Uterus (tissue), 4 donors: Measurements from ENCODE around the gene ENPP3. TPM values are rescaled to one million over a fixed set of nuclear protein-coding genes. Genes with fewer than 3 reads are reported as not detected.

Experiments used
- DNase-seq, 2 donors: peaks; one replicate each; pipeline ENCODE4 v3.0.0-alpha.2; 2019 to 2020
- H3K27ac ChIP-seq, 2 donors: fragments of 200-600 bp; sonication (generic); 1 replicate in 1 of 2; 2 replicates in 1 of 2; pipeline ENCODE4 v1.5.1; 2016 to 2018
- H3K27me3 ChIP-seq, 2 donors: fragments of 200-600 bp; sonication (generic); one replicate each; pipeline ENCODE4 v1.5.1; 2018 to 2019; ENCODE audit warnings: control low read depth in 1 of 2
- H3K36me3 ChIP-seq, 2 donors: fragments of 200-600 bp; sonication (generic); one replicate each; pipeline ENCODE4 v1.5.1; 2019; ENCODE audit warnings: control low read depth in 1 of 2
- H3K4me1 ChIP-seq, 2 donors: fragments of 200-600 bp; sonication (generic); one replicate each; pipeline ENCODE4 v1.5.1; 2018 to 2019; ENCODE audit warnings: control low read depth in 1 of 2
- H3K4me3 ChIP-seq, 2 donors: fragments of 200-600 bp; sonication (generic); 1 replicate in 1 of 2; 2 replicates in 1 of 2; pipeline ENCODE4 v1.5.1; 2018 to 2019; ENCODE audit warnings: mild to moderate bottlenecking in 1 of 2
- H3K9me3 ChIP-seq, 2 donors: fragments of 200-600 bp; sonication (generic); one replicate each; pipeline ENCODE4 v1.5.1; 2019; ENCODE audit warnings: control low read depth in 1 of 2
- POLR2A ChIP-seq, 2 donors: fragments of 450-650 bp; IDR thresholded peaks; one replicate each; pipeline ENCODE4 v1.6.1; 2016; ENCODE audit warnings: antibody characterized with exemption in 2 of 2, mild to moderate bottlenecking in 1 of 2, moderate library complexity in 1 of 2
- intact Hi-C: fragments of 100-400 bp; cut with DNase I; formaldehyde crosslinking; loops from one replicate; pipeline ENCODE4 v1.15.1; 2023; ENCODE audit warnings: low total_unique reads
- total RNA-seq, 4 donors: library from RNA; depleted of rRNA in 3 of 4; stranded (reverse); fragments of >200 nt in 3 of 4; gene quantifications; one replicate each; pipeline versions ENCODE4 v1.1.0 to v1.2.4, GENCODE V29; 2014 to 2023
- TF ChIP-seq, protein P1 (sequence below), 4 experiments: fragments of 200-600 bp in 2 of 4; fragments of 450-650 bp in 2 of 4; sonication (generic) in 2 of 4; IDR thresholded peaks; one replicate each; pipeline ENCODE4 v1.5.1; 2016 to 2019; ENCODE audit warnings: antibody characterized with exemption in 4 of 4, mild to moderate bottlenecking in 2 of 4, moderate library complexity in 1 of 4
- donor health status: DM: yes; HTN: yes; CAD: no.

ENPP3 gene
- total RNA-seq, 4 donors from 2014 or later: 0.40 to 7.2 (median 4.2) TPM

DNA sequence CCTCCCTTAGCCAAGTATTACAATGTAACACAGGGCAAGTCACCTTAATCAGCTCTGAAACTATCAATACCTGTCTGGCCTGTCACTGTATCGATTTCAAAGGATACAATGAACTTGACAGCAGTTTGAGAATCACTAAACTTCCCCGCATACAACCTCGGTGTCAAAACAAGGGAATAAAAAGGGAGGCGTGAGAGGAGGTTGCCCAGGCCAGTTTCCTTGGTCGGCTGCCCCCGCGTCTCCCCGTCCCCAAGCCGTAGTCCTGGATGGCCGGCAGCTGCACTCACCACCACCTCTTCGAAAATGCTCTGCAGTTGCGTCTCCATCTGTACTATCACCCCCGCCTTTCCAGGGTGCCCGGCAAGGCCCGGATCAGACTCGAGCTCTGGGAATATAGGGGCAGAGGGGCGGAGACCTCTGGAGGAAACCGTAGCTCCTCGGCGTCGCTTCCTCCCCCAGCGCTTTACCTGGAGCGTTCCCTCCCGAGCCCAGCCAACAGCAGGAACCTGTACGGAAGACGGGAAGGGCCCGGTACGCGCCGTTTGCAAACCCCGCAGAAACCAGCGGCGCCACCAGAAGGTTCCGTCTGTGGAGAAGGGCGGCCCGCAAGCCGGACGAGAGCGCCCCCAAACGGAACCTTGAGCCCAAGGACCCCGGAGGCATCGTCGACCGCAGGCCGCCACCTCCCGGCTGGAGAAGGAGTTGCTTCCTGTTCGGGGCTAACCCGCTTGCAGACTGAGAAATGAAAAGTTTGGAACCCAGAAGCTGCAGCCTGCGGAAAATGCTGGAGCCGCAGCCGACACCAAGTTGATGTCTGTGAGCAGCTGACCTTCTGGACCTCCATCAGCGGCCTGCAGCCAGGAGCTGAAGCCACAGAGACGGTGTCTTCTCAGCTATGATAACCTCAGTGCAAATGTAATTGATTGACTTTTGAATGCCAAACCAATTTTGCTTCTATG lies 9.1 kb upstream of the ENPP3 start, which contains the start of gene MED23:
Gene MED23, minus strand, starts transcription at position 519 of the 959 bp plus-strand sequence. Its CDS starts 193 bp downstream, at position 326.
- Histone ChIP-seq H3K9me3 (no peaks in the 10 kb centered on the region), H3K27me3 (no peaks in the 10 kb centered on the region), H3K27ac (peak within 1 kb of the TSS; percentile 81 to 82), H3K4me3 (peak within 1 kb of the TSS; percentile 63 to 76), H3K4me1 (no peaks in the 10 kb centered on the region), H3K36me3 (no peaks in the 10 kb centered on the region)
- intact Hi-C loops: no loop called here
- peak; percentile 18 to 54 for TF ChIP-seq POLR2A (IDR thresholded peaks at IDR 0.05)
- TF ChIP-seq, protein P1, sequence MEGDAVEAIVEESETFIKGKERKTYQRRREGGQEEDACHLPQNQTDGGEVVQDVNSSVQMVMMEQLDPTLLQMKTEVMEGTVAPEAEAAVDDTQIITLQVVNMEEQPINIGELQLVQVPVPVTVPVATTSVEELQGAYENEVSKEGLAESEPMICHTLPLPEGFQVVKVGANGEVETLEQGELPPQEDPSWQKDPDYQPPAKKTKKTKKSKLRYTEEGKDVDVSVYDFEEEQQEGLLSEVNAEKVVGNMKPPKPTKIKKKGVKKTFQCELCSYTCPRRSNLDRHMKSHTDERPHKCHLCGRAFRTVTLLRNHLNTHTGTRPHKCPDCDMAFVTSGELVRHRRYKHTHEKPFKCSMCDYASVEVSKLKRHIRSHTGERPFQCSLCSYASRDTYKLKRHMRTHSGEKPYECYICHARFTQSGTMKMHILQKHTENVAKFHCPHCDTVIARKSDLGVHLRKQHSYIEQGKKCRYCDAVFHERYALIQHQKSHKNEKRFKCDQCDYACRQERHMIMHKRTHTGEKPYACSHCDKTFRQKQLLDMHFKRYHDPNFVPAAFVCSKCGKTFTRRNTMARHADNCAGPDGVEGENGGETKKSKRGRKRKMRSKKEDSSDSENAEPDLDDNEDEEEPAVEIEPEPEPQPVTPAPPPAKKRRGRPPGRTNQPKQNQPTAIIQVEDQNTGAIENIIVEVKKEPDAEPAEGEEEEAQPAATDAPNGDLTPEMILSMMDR (IDR thresholded peaks at IDR 0.05): peak; percentile 94 to 99 (median 97)
- peak; percentile 90 to 95 for DNase-seq

DNA sequence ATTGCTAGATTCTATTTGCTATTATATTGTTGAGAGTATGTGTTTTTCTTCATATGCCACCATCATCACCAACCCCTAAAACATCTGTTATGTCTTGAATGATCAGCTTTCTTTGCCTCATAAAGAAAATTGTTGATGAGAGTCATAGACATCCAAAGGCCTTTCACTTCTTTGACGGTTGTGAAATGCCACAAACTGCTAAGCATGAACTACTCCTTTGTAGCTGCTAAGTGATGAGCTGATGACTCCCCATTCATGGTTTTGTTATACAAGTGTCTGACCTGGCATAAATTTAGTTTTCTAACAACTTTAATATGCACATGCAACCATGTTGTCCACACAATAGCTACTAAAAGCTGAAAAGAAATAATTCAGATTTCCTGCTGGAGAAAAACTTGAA lies 8.4 kb upstream of the ENPP3 start:
- Histone ChIP-seq H3K36me3 (no peaks in the 10 kb centered on the region), H3K9me3 (no peaks in the 10 kb centered on the region)

DNA sequence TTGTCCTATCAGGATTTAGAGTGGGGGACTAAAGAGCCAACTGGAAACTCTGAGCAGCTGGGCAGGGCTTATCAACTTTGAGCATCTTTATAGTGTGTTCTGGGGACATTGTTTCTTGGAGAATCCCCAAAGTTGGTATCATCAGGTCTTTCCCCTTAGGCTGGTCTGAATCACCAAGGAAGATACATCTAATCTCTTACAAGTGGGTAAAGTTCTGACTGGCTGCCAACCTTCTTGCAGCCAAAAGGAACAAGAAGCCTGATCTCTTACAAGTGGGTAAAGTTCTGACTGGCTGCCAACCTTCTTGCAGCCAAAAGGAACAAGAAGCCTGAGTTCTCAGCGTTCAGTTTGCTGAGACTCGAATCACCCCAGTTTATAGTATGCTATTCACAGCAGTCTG lies 7.5 kb upstream of the ENPP3 start:
- no peak for DNase-seq
- no peak for TF ChIP-seq POLR2A (IDR thresholded peaks at IDR 0.05)
- TF ChIP-seq, protein P1 (IDR thresholded peaks at IDR 0.05): no peak
- no peaks in the 10 kb centered on the region for H3K27me3 ChIP-seq
- no peak overlapping the region for H3K4me3 ChIP-seq
- H3K36me3 ChIP-seq: no peaks in the 10 kb centered on the region
- H3K27ac ChIP-seq: peak overlapping the region in 1 of 2 donors; percentile 81
- H3K4me1 ChIP-seq: no peaks in the 10 kb centered on the region
- no peaks in the 10 kb centered on the region for H3K9me3 ChIP-seq
- intact Hi-C loops: no loop called here

More for the DNA sequence above, 8.4 kb upstream of the ENPP3 start:
- Histone ChIP-seq H3K27me3 (no peaks in the 10 kb centered on the region), H3K4me1 (no peaks in the 10 kb centered on the region), H3K27ac (peak overlapping the region; percentile 81 to 82), H3K4me3 (peak overlapping the region; percentile 63 to 76)
- intact Hi-C loops: no loop called here
- TF ChIP-seq POLR2A (IDR thresholded peaks at IDR 0.05): no peak
- TF ChIP-seq, protein P1 (IDR thresholded peaks at IDR 0.05): no peak
- DNase-seq: no peak

DNA sequence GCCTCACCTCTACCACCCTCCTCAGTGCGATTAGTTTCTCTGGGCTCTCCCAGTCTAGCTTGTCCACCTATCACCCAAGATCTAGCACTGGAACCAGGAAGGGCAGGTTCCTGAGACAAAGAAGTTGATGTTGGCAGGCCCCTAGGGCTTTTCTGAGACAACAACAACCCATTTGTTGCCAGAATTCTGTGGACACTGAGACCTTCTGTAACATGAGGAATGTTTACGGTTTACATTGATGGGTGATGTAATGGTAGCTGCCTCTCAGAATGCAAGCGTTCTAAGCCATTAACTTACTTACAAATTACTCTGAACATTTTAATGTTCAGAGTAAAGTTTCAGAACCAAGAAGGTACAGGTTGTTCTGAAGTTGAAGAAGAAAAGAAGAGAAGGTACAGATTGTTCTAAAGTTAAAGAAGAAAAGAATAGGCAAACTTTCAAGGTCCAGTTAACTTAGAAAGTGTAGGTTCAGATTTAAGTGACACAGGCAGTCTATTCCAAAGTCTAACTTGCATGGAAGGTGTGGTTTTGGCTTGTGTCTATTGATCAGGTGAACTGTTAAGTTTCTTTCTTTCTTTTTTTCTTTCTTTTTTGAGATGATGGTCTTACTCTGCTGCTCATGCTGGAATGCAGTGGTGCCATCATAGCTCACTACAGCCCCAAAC lies 5.3 kb upstream of the ENPP3 start:
- Histone ChIP-seq H3K4me3 (no peak overlapping the region), H3K36me3 (no peaks in the 10 kb centered on the region), H3K27ac (no peak overlapping the region), H3K9me3 (no peaks in the 10 kb centered on the region), H3K4me1 (no peaks in the 10 kb centered on the region), H3K27me3 (no peaks in the 10 kb centered on the region)
- TF ChIP-seq, protein P1 (IDR thresholded peaks at IDR 0.05): no peak
- no peak for TF ChIP-seq POLR2A (IDR thresholded peaks at IDR 0.05)
- DNase-seq: no peak
- intact Hi-C loops: no loop called here
